Mesenchymal stem cell (in vitro differentiated cells and primary cell): ENCODE measurements around the gene DPP6.

Experiments
- DNase-seq: peaks from one replicate; pipeline ENCODE4 v3.0.0-alpha.2; 2013
- H2AFZ ChIP-seq: one replicate; pipeline ENCODE4 v1.6.1; 2013; ENCODE audit warnings: low read depth, mild to moderate bottlenecking, control low read depth, inconsistent platforms, low read length, moderate library complexity
- H2AK5ac ChIP-seq: 2 replicates; pipeline ENCODE4 v1.6.1; 2013; ENCODE audit warnings: low read length, moderate library complexity, mild to moderate bottlenecking, inconsistent platforms; ENCODE audit not compliant: severe bottlenecking
- H2BK120ac ChIP-seq: one replicate; pipeline ENCODE4 v1.6.1; 2013; ENCODE audit warnings: low read depth, mild to moderate bottlenecking, inconsistent platforms, low read length, moderate library complexity
- H2BK12ac ChIP-seq, 2 experiments: one replicate each; pipeline ENCODE4 v1.6.1; 2013; ENCODE audit warnings: inconsistent platforms in 2 of 2, low read length in 2 of 2, mild to moderate bottlenecking in 2 of 2, moderate library complexity in 2 of 2, control low read depth in 1 of 2
- H2BK15ac ChIP-seq: one replicate; pipeline ENCODE4 v1.6.1; 2013; ENCODE audit warnings: mild to moderate bottlenecking, low read depth, inconsistent platforms; ENCODE audit not compliant: poor library complexity, severe bottlenecking
- H2BK5ac ChIP-seq: 2 replicates; pipeline ENCODE4 v1.6.1; 2013; ENCODE audit warnings: low read depth, mild to moderate bottlenecking, low read length, control low read depth, inconsistent platforms; ENCODE audit not compliant: poor library complexity, severe bottlenecking
- H3K14ac ChIP-seq, 2 experiments: one replicate each; pipeline ENCODE4 v1.6.1; 2013; ENCODE audit warnings: inconsistent platforms in 2 of 2, low read length in 2 of 2, control low read depth in 1 of 2, mild to moderate bottlenecking in 1 of 2, moderate library complexity in 1 of 2
- H3K18ac ChIP-seq, 2 experiments: one replicate each; pipeline ENCODE4 v1.6.1; 2013; ENCODE audit warnings: inconsistent platforms in 2 of 2, low read length in 2 of 2, control low read depth in 1 of 2, low read depth in 1 of 2, mild to moderate bottlenecking in 1 of 2
- H3K23ac ChIP-seq, 2 experiments: one replicate each; pipeline ENCODE4 v1.6.1; 2013; ENCODE audit warnings: inconsistent platforms in 2 of 2, low read length in 2 of 2, mild to moderate bottlenecking in 2 of 2, moderate library complexity in 2 of 2, control low read depth in 1 of 2
- H3K27ac ChIP-seq: 2 replicates; pipeline ENCODE4 v1.5.1; 2013; ENCODE audit warnings: mild to moderate bottlenecking, moderate library complexity, low read length, control low read depth, inconsistent platforms; ENCODE audit not compliant: poor library complexity, severe bottlenecking
- H3K27me3 ChIP-seq, 2 experiments: 2 replicates each; pipeline versions ENCODE4 v1.6.1 to v1.7.0; 2013; ENCODE audit warnings: low read length in 2 of 2, mild to moderate bottlenecking in 2 of 2, moderate library complexity in 2 of 2, control low read depth in 1 of 2, inconsistent platforms in 1 of 2; ENCODE audit not compliant: control insufficient read depth in 1 of 2, insufficient read depth in 1 of 2
- H3K36me3 ChIP-seq, 2 experiments: 2 replicates each; pipeline versions ENCODE4 v1.6.1 to v1.7.0; 2013; ENCODE audit warnings: low read length in 2 of 2, control low read depth in 1 of 2, inconsistent platforms in 1 of 2, low read depth in 1 of 2, mild to moderate bottlenecking in 1 of 2; ENCODE audit not compliant: insufficient read depth in 2 of 2, control insufficient read depth in 1 of 2
- H3K4ac ChIP-seq, 2 experiments: one replicate each; pipeline ENCODE4 v1.6.1; 2013; ENCODE audit warnings: inconsistent platforms in 2 of 2, low read length in 2 of 2, mild to moderate bottlenecking in 2 of 2, moderate library complexity in 2 of 2, control low read depth in 1 of 2, low read depth in 1 of 2
- H3K4me1 ChIP-seq: 2 replicates; pipeline ENCODE4 v1.6.1; 2013; ENCODE audit warnings: low read depth, low read length, control low read depth; ENCODE audit not compliant: control insufficient read depth, insufficient read depth
- H3K4me2 ChIP-seq: 2 replicates; pipeline ENCODE4 v1.6.1; 2013; ENCODE audit warnings: low read length, mild to moderate bottlenecking, inconsistent platforms; ENCODE audit not compliant: poor library complexity, severe bottlenecking
- H3K4me3 ChIP-seq, 2 experiments: 2 replicates each; pipeline versions ENCODE4 v1.5.1 to v1.7.0; 2013; ENCODE audit warnings: low read length in 2 of 2, mild to moderate bottlenecking in 2 of 2, control low read depth in 1 of 2, low read depth in 1 of 2; ENCODE audit not compliant: insufficient read depth in 1 of 2
- H3K79me1 ChIP-seq: replicated peaks from 2 replicates; pipeline ENCODE4 v1.6.1; 2013; ENCODE audit warnings: mild to moderate bottlenecking, control low read depth, low read length, inconsistent platforms; ENCODE audit not compliant: poor library complexity, severe bottlenecking
- H3K9ac ChIP-seq: 2 replicates; pipeline ENCODE4 v1.7.0; 2013; ENCODE audit warnings: mild to moderate bottlenecking, low read length, moderate library complexity
- H3K9me3 ChIP-seq: 2 replicates; pipeline ENCODE4 v1.7.0; 2013; ENCODE audit warnings: mild to moderate bottlenecking, low read length; ENCODE audit not compliant: control insufficient read depth
- H4K8ac ChIP-seq: one replicate; pipeline ENCODE4 v1.6.1; 2013; ENCODE audit warnings: inconsistent platforms, mild to moderate bottlenecking, low read length, moderate library complexity
- H4K91ac ChIP-seq: one replicate; pipeline ENCODE4 v1.6.1; 2013; ENCODE audit warnings: mild to moderate bottlenecking, low read length, inconsistent platforms
- WGBS: methylation state at CpG from one replicate; pipeline ENCODE4 v1.1.7; 2013; ENCODE audit warnings: mixed read lengths; 5-methylcytosine and 5-hydroxymethylcytosine counted together

Gene DPP6

DNA sequence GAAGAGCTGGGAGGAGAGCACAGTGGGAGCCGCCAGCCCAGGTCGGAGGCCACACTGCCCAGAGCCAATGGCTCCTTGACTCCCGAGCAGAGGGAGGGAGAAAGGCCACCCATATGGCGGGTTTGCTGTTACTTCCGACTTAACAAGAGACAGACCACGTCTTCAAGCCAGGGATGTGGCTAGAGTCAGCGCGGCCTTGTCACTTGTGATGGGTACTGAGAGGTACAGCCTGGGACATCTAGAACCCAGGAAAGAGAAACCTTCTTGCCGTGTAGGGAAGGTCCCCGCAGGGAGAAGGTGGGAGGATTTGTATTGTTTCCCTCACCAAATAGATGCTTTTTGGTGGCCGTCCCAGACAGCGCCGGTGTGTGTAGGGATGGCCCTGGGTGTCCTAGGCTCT, 823.1 kb downstream of the DPP6 start:
- Histone ChIP-seq H3K27me3 (no peaks in the 10 kb centered on the region), H3K4me2 (no peak overlapping the region), H2BK15ac (no peak overlapping the region), H3K79me1 (no peaks in the 10 kb centered on the region), H2AK5ac (no peak overlapping the region), H3K27ac (no peak overlapping the region), H3K18ac (no peak overlapping the region), H3K23ac (no peak overlapping the region), H3K14ac (no peak overlapping the region), H2AFZ (no peak overlapping the region), H2BK5ac (no peak overlapping the region), H4K91ac (no peak overlapping the region), H3K9ac (no peak overlapping the region), H2BK120ac (no peak overlapping the region), H3K4me3 (no peak overlapping the region), H3K4ac (no peak overlapping the region), H3K9me3 (no peaks in the 10 kb centered on the region), H3K36me3 (no peaks in the 10 kb centered on the region), H4K8ac (no peak overlapping the region), H3K4me1 (no peaks in the 10 kb centered on the region), H2BK12ac (no peak overlapping the region)
- no peak for DNase-seq
- 85% methylated on average over 13 of the region's 13 CpGs for WGBS

DNA sequence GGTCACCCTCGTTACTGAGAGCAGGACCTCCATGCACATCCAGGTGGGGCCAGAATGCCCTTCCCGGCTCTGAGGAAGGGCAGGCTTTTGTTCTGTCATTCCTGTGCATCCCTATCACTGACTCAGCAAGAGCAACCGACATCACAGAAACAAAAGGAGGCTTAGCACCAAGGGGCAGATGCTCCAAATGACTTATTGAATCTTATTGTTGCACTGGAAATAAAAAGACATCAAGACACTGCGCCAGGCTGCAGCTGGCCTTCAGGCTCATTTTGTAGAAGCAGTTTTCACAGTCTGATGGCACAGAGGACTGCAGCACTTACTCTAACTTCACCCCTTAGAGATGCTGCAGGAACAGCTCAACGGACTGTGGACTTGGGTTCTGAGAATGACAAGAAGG, 824.3 kb downstream of the DPP6 start:
- no peak for DNase-seq
- 76% methylated on average over 5 of the region's 5 CpGs for WGBS
- Histone ChIP-seq H4K8ac (no peak overlapping the region), H2AK5ac (no peak overlapping the region), H3K18ac (no peak overlapping the region), H3K27ac (no peak overlapping the region), H2AFZ (no peak overlapping the region), H2BK15ac (no peak overlapping the region), H3K4me3 (no peak overlapping the region), H3K4ac (no peak overlapping the region), H3K9ac (no peak overlapping the region), H4K91ac (no peak overlapping the region), H3K79me1 (no peaks in the 10 kb centered on the region), H2BK12ac (no peak overlapping the region), H3K14ac (no peak overlapping the region), H2BK120ac (no peak overlapping the region), H3K4me1 (no peaks in the 10 kb centered on the region), H3K23ac (no peak overlapping the region), H3K36me3 (no peaks in the 10 kb centered on the region), H3K27me3 (no peaks in the 10 kb centered on the region), H3K4me2 (no peak overlapping the region), H2BK5ac (no peak overlapping the region), H3K9me3 (no peaks in the 10 kb centered on the region)

DNA sequence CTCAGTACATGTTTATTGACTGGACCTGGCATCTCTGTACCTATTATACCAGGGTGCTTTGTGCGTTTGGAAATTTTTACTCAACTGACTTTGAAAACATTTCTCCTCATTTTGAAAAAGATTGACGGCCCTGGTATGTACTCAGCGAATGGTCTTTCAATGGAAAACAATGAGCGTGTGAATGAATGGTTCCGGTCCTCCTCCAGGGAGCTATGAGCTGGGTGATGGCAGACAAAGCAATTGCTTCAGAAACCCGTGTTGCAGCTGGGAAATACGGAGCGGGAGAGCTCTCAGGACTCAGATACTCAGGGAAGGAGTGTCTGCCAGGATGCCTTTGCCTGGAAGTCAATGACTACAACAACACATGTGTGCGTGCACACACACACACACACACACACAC, 824.8 kb downstream of the DPP6 start:
- H3K27me3 ChIP-seq, result no peaks in the 10 kb centered on the region

DNA sequence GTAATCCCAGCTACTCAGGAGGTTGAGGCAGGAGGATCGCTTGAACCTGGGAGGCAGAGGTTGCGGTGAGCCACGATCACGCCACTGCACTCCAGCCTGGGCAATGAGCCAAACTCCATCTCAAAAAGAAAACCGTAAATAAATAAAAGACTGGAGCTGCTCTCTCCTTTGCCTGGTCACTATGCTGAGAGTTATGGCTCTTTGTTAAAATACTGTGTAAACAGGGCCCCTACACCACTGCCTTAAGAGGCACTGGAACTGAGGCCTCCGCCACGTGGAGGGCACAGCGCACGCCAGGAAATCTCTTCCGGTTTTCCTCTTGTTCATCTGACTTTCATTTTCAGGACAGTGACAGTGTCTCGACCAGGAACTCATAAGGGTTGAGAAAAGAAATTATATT, 827.4 kb downstream of the DPP6 start:
- Histone ChIP-seq H3K27me3 (no peaks in the 10 kb centered on the region), H2BK15ac (no peak overlapping the region)
- 82% methylated on average over 10 of the region's 11 CpGs for whole genome bisulfite sequencing

More for the DNA sequence above, 824.8 kb downstream of the DPP6 start:
- Histone ChIP-seq H3K23ac (no peak overlapping the region), H3K79me1 (no peaks in the 10 kb centered on the region), H3K4me1 (no peaks in the 10 kb centered on the region), H2AK5ac (no peak overlapping the region), H3K9ac (no peak overlapping the region), H3K36me3 (no peaks in the 10 kb centered on the region), H3K4me3 (no peak overlapping the region), H2BK5ac (no peak overlapping the region), H2BK12ac (no peak overlapping the region), H4K8ac (no peak overlapping the region), H4K91ac (no peak overlapping the region), H2AFZ (no peak overlapping the region), H2BK15ac (no peak overlapping the region), H2BK120ac (no peak overlapping the region), H3K9me3 (no peaks in the 10 kb centered on the region), H3K4ac (no peak overlapping the region), H3K27ac (no peak overlapping the region), H3K18ac (no peak overlapping the region), H3K14ac (no peak overlapping the region), H3K4me2 (no peak overlapping the region)
- no peak for DNase-seq
- WGBS, result 82% methylated on average over 9 of the region's 9 CpGs

More for the DNA sequence above, 827.4 kb downstream of the DPP6 start:
- no peak overlapping the region for H3K27ac ChIP-seq
- no peak overlapping the region for H3K9ac ChIP-seq
- H4K8ac ChIP-seq, result no peak overlapping the region
- DNase-seq, result no peak
- no peak overlapping the region for H3K14ac ChIP-seq
- no peak overlapping the region for H2AK5ac ChIP-seq
- no peak overlapping the region for H3K4me2 ChIP-seq
- H4K91ac ChIP-seq, result no peak overlapping the region
- no peaks in the 10 kb centered on the region for H3K79me1 ChIP-seq
- peaks cover 3% of the 10 kb centered on the region for H3K9me3 ChIP-seq
- H2BK5ac ChIP-seq, result no peak overlapping the region
- no peak overlapping the region for H2BK12ac ChIP-seq
- no peak overlapping the region for H2BK120ac ChIP-seq
- H3K18ac ChIP-seq, result no peak overlapping the region
- no peak overlapping the region for H3K23ac ChIP-seq
- H3K36me3 ChIP-seq, result no peaks in the 10 kb centered on the region
- H3K4ac ChIP-seq, result no peak overlapping the region
- no peak overlapping the region for H2AFZ ChIP-seq
- H3K4me3 ChIP-seq, result no peak overlapping the region
- peaks cover 2% of the 10 kb centered on the region for H3K4me1 ChIP-seq
